Liver (tissue), 9 donors: ENCODE measurements around the gene FOLR3. TPM values are rescaled to one million over a fixed set of nuclear protein-coding genes. Genes with fewer than 3 reads are reported as not detected.

ENCODE experiments used
- DNase-seq: peaks from one replicate; pipeline ENCODE4 v3.0.0-alpha.2; 2017; ENCODE audit warnings: low spot score
- H3K27ac ChIP-seq, 2 donors: one replicate each; pipeline ENCODE4 v1.7.0; 2013; ENCODE audit warnings: inconsistent platforms in 2 of 2, low read length in 2 of 2, control low read depth in 1 of 2, low read depth in 1 of 2, mild to moderate bottlenecking in 1 of 2
- H3K27me3 ChIP-seq, 4 donors: one replicate each; pipeline versions ENCODE4 v1.6.1 to v1.7.0; 2013; ENCODE audit warnings: low read length in 3 of 4, inconsistent platforms in 1 of 4, mild to moderate bottlenecking in 1 of 4, moderate library complexity in 1 of 4; ENCODE audit not compliant: control insufficient read depth in 4 of 4, insufficient read depth in 4 of 4
- H3K36me3 ChIP-seq, 4 donors: one replicate each; pipeline versions ENCODE4 v1.6.1 to v1.7.0; 2013; ENCODE audit warnings: low read length in 3 of 4, mild to moderate bottlenecking in 3 of 4, low read depth in 1 of 4, moderate library complexity in 1 of 4; ENCODE audit not compliant: control insufficient read depth in 4 of 4, insufficient read depth in 3 of 4
- H3K4me1 ChIP-seq, 4 donors: one replicate each; pipeline versions ENCODE4 v1.6.1 to v1.7.0; 2013; ENCODE audit warnings: low read length in 3 of 4, mild to moderate bottlenecking in 3 of 4, moderate library complexity in 1 of 4; ENCODE audit not compliant: control insufficient read depth in 4 of 4, insufficient read depth in 4 of 4
- H3K4me3 ChIP-seq, 3 donors: one replicate each; pipeline versions ENCODE4 v1.6.1 to v1.7.0; 2013; ENCODE audit warnings: low read length in 3 of 3, control low read depth in 1 of 3, low read depth in 1 of 3, mild to moderate bottlenecking in 1 of 3
- H3K9ac ChIP-seq, 2 donors: one replicate each; pipeline ENCODE4 v1.7.0; 2013; ENCODE audit warnings: low read length in 2 of 2, mild to moderate bottlenecking in 2 of 2, moderate library complexity in 2 of 2, control low read depth in 1 of 2, low read depth in 1 of 2
- H3K9me3 ChIP-seq, 4 donors: one replicate each; pipeline versions ENCODE4 v1.6.1 to v1.7.0; 2013; ENCODE audit warnings: low read length in 3 of 4; ENCODE audit not compliant: control insufficient read depth in 4 of 4
- ATF3 ChIP-seq: IDR thresholded peaks from 2 replicates; pipeline ENCODE4 v1.6.1; 2016; ENCODE audit warnings: antibody characterized with exemption
- CTCF ChIP-seq: fragments of 150-350 bp; IDR thresholded peaks from 2 replicates; pipeline ENCODE4 v1.5.1; 2017; ENCODE audit warnings: improper control_type of control experiment, low read depth, low read length; ENCODE audit not compliant: missing input control
- EGR1 ChIP-seq, 2 donors: IDR thresholded peaks; 2 replicates each; pipeline ENCODE4 v1.6.1; 2016 to 2018; ENCODE audit warnings: antibody characterized with exemption in 2 of 2, low read depth in 2 of 2
- FOXA1 ChIP-seq: IDR thresholded peaks from 2 replicates; pipeline ENCODE4 v1.6.1; 2016; ENCODE audit warnings: antibody characterized with exemption
- FOXA2 ChIP-seq: IDR thresholded peaks from 2 replicates; pipeline ENCODE4 v1.6.1; 2016; ENCODE audit warnings: antibody characterized with exemption
- GABPA ChIP-seq, 2 donors: IDR thresholded peaks in 1 of 2; conservative IDR thresholded peaks in 1 of 2; 2 replicates each; pipeline ENCODE4 v1.6.1; 2016; ENCODE audit warnings: antibody characterized with exemption in 2 of 2, mild to moderate bottlenecking in 1 of 2, moderate library complexity in 1 of 2
- HNF4A ChIP-seq, 2 donors: conservative IDR thresholded peaks; 2 replicates each; pipeline ENCODE4 v1.6.1; 2016; ENCODE audit warnings: antibody characterized with exemption in 2 of 2, mild to moderate bottlenecking in 2 of 2
- HNF4G ChIP-seq: IDR thresholded peaks from 2 replicates; pipeline ENCODE4 v1.6.1; 2016; ENCODE audit warnings: antibody characterized with exemption
- JUND ChIP-seq, 2 donors: IDR thresholded peaks; 2 replicates each; pipeline ENCODE4 v1.6.1; 2016; ENCODE audit warnings: antibody characterized with exemption in 2 of 2
- MAX ChIP-seq: IDR thresholded peaks from 2 replicates; pipeline ENCODE4 v1.6.1; 2016; ENCODE audit warnings: antibody characterized with exemption
- NR2F2 ChIP-seq: IDR thresholded peaks from 2 replicates; pipeline ENCODE4 v1.6.1; 2016; ENCODE audit warnings: antibody characterized with exemption
- RAD21 ChIP-seq, 2 donors: IDR thresholded peaks; 2 replicates each; pipeline ENCODE4 v1.6.1; 2016; ENCODE audit warnings: antibody characterized with exemption in 2 of 2, mild to moderate bottlenecking in 2 of 2
- RXRA ChIP-seq, 2 donors: IDR thresholded peaks; 2 replicates each; pipeline ENCODE4 v1.6.1; 2017 to 2018; ENCODE audit warnings: antibody characterized with exemption in 2 of 2, mild to moderate bottlenecking in 1 of 2
- SP1 ChIP-seq: IDR thresholded peaks from 2 replicates; pipeline ENCODE4 v1.6.1; 2018; ENCODE audit warnings: antibody characterized with exemption, mild to moderate bottlenecking
- TAF1 ChIP-seq: conservative IDR thresholded peaks from 2 replicates; pipeline ENCODE4 v1.6.1; 2016; ENCODE audit warnings: antibody characterized with exemption, mild to moderate bottlenecking
- YY1 ChIP-seq: IDR thresholded peaks from 2 replicates; pipeline ENCODE4 v1.6.1; 2016; ENCODE audit warnings: antibody characterized with exemption, mild to moderate bottlenecking
- ZBTB33 ChIP-seq: IDR thresholded peaks from 2 replicates; pipeline ENCODE4 v1.6.1; 2016; ENCODE audit warnings: antibody characterized with exemption
- WGBS: extraction: QIAGEN DNeasy Blood & Tissue Kit; methylation state at CpG from one replicate; pipeline ENCODE4 v1.1.7; 2013; 5-methylcytosine and 5-hydroxymethylcytosine counted together
- polyA plus RNA-seq, 2 donors: library from polyadenylated mRNA; stranded (reverse) in 1 of 2; unstranded in 1 of 2; fragments of 200-250 nt in 1 of 2; fragments of >200 nt in 1 of 2; fragmentation: Nextera tagmentation in 1 of 2; extraction: Ambion mirVana in 1 of 2; gene quantifications; one replicate each; pipeline versions ENCODE4 v1.2.1 to v1.2.3, GENCODE V29; 2013 to 2015
- total RNA-seq, 2 donors: library from RNA; depleted of rRNA; stranded (reverse); fragments of >200 nt; gene quantifications; one replicate each; pipeline ENCODE4 v1.2.3, GENCODE V29; 2014
- TF ChIP-seq, protein P1 (sequence below): IDR thresholded peaks from 2 replicates; pipeline ENCODE4 v1.6.1; 2016; ENCODE audit warnings: antibody characterized with exemption, mild to moderate bottlenecking
- donor health status: healthy.
- donor health status: healthy.
- donor health status: healthy.
- donor health status: healthy.
- donor health status: healthy.

Gene FOLR3
- total and polyA plus RNA-seq, 4 donors, result 0.31 to 2.1 (median 0.86) TPM; not detected in 1

DNA sequence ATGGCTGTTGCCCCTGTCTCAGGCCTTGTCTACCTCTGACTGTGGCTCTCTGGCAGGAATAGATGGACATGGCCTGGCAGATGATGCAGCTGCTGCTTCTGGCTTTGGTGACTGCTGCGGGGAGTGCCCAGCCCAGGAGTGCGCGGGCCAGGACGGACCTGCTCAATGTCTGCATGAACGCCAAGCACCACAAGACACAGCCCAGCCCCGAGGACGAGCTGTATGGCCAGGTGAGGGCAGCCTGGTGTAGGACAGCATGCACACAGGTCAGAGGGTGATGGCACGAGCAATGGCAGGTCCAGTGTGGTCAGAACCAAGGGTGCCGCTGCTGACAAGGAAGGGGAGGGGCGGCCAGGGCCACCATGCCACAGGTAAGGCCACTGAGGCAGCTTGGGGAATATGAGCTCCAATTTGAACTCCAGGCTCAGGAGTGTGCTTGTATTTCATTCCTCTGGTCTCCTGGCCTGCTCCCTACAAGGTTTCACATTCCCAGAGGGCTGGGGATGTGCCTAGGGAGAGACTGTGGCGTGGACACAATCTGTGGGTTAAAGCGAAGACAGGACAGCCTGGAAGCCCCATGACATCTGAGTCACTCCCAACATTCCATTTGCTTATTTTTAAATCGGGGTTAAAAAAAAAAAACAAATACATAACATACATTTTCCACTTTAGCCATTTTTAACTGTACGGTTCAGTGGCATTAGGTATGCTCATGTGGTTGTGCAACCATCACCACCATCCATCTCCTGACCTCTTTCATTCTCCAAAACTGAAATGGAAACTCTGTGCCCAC, 562 bp downstream of the FOLR3 start:
- H3K36me3 ChIP-seq, result no peaks in the 10 kb centered on the region

GRCh38 chr11:72136684-72137262, 1.2 kb downstream of the FOLR3 start:
- H3K9me3 ChIP-seq, result no peaks in the 10 kb centered on the region
- H3K36me3 ChIP-seq, result no peaks in the 10 kb centered on the region
- no peak overlapping the region for H3K4me3 ChIP-seq
- H3K27ac ChIP-seq, result no peak overlapping the region
- DNase-seq, result no peak
- no peaks in the 10 kb centered on the region for H3K27me3 ChIP-seq
- H3K4me1 ChIP-seq, result no peaks in the 10 kb centered on the region
- no peak overlapping the region for H3K9ac ChIP-seq
- no peak for TF ChIP-seq GABPA (IDR thresholded peaks at IDR 0.05 in 1 of 2, conservative IDR thresholded peaks at IDR 0.05 in 1 of 2)
- TF ChIP-seq TAF1, result no peak
- TF ChIP-seq, protein P1, sequence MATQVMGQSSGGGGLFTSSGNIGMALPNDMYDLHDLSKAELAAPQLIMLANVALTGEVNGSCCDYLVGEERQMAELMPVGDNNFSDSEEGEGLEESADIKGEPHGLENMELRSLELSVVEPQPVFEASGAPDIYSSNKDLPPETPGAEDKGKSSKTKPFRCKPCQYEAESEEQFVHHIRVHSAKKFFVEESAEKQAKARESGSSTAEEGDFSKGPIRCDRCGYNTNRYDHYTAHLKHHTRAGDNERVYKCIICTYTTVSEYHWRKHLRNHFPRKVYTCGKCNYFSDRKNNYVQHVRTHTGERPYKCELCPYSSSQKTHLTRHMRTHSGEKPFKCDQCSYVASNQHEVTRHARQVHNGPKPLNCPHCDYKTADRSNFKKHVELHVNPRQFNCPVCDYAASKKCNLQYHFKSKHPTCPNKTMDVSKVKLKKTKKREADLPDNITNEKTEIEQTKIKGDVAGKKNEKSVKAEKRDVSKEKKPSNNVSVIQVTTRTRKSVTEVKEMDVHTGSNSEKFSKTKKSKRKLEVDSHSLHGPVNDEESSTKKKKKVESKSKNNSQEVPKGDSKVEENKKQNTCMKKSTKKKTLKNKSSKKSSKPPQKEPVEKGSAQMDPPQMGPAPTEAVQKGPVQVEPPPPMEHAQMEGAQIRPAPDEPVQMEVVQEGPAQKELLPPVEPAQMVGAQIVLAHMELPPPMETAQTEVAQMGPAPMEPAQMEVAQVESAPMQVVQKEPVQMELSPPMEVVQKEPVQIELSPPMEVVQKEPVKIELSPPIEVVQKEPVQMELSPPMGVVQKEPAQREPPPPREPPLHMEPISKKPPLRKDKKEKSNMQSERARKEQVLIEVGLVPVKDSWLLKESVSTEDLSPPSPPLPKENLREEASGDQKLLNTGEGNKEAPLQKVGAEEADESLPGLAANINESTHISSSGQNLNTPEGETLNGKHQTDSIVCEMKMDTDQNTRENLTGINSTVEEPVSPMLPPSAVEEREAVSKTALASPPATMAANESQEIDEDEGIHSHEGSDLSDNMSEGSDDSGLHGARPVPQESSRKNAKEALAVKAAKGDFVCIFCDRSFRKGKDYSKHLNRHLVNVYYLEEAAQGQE, result no peak
- TF ChIP-seq FOXA1, result no peak
- no peak for TF ChIP-seq FOXA2
- no peak for TF ChIP-seq RXRA (IDR thresholded peaks at IDR 0.05)
- TF ChIP-seq HNF4G, result no peak
- no peak for TF ChIP-seq MAX
- TF ChIP-seq RAD21 (IDR thresholded peaks at IDR 0.05), result no peak
- TF ChIP-seq EGR1 (IDR thresholded peaks at IDR 0.05; ENCODE audit: low read depth in 2 of 2), result no peak
- TF ChIP-seq YY1, result no peak
- no peak for TF ChIP-seq HNF4A (conservative IDR thresholded peaks at IDR 0.05)
- TF ChIP-seq CTCF, result no peak
- no peak for TF ChIP-seq NR2F2
- no peak for TF ChIP-seq ATF3
- no peak for TF ChIP-seq SP1
- TF ChIP-seq ZBTB33, result no peak
- WGBS, result 94% methylated on average over 4 of the region's 4 CpGs

More for the DNA sequence above, 562 bp downstream of the FOLR3 start:
- Histone ChIP-seq H3K9me3 (no peaks in the 10 kb centered on the region), H3K4me3 (no peak overlapping the region), H3K4me1 (no peaks in the 10 kb centered on the region), H3K27ac (no peak overlapping the region), H3K27me3 (no peaks in the 10 kb centered on the region), H3K9ac (no peak overlapping the region)
- WGBS, result 91% methylated on average over 14 of the region's 14 CpGs
- no peak for TF ChIP-seq NR2F2
- no peak for TF ChIP-seq RXRA (IDR thresholded peaks at IDR 0.05)
- TF ChIP-seq JUND (IDR thresholded peaks at IDR 0.05), result no peak
- TF ChIP-seq HNF4G, result no peak
- TF ChIP-seq FOXA2, result no peak
- no peak for TF ChIP-seq FOXA1
- TF ChIP-seq EGR1 (IDR thresholded peaks at IDR 0.05; ENCODE audit: low read depth in 2 of 2), result no peak
- no peak for DNase-seq
